ENCODE results near the gene APPBP2. TPM values are rescaled to one million over a fixed set of nuclear protein-coding genes. Genes with fewer than 3 reads are reported as not detected.

Gene APPBP2
- total RNA-seq, 2 donors from 2014 or later = 21.5 to 33.1 TPM

DNA sequence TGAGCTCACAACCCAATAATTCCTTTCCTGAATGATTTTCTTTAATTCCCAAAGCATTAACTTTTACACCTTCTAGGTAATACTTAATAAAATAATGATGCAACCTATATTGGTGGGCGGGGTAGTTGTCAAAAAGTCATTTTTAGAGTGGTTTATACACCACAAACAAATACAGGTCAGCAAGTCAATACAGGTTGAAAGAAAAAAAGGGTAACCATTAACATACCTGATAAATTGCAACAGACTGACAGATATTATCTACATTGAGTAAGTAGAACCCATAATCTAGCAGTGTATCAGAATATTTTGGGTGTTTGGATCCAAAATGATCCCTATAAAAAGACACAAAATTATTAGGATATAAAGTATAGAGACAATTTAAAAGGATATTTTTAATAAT is 64.5 kb downstream of the APPBP2 start:
- no peak for ATAC-seq (ENCODE audit: insufficient number of reproducible peaks, low FRiP score, low read depth)
- H3K27me3 ChIP-seq (replicated peaks; ENCODE audit: insufficient read depth) = no peaks in the 10 kb centered on the region
- H3K4me3 ChIP-seq = no peak overlapping the region
- no peak overlapping the region for H3K27ac ChIP-seq
- no peaks in the 10 kb centered on the region for H3K9me3 ChIP-seq
- TF ChIP-seq, protein P1, sequence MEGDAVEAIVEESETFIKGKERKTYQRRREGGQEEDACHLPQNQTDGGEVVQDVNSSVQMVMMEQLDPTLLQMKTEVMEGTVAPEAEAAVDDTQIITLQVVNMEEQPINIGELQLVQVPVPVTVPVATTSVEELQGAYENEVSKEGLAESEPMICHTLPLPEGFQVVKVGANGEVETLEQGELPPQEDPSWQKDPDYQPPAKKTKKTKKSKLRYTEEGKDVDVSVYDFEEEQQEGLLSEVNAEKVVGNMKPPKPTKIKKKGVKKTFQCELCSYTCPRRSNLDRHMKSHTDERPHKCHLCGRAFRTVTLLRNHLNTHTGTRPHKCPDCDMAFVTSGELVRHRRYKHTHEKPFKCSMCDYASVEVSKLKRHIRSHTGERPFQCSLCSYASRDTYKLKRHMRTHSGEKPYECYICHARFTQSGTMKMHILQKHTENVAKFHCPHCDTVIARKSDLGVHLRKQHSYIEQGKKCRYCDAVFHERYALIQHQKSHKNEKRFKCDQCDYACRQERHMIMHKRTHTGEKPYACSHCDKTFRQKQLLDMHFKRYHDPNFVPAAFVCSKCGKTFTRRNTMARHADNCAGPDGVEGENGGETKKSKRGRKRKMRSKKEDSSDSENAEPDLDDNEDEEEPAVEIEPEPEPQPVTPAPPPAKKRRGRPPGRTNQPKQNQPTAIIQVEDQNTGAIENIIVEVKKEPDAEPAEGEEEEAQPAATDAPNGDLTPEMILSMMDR (IDR thresholded peaks at IDR 0.05) = no peak
- peaks cover 30% of the 10 kb centered on the region for H3K36me3 ChIP-seq
- no peak for DNase-seq (ENCODE audit: low spot score)
- peaks cover 11 to 16% of the 10 kb centered on the region in 2 donors for H3K4me1 ChIP-seq (ENCODE audit: control insufficient read depth in 1 of 2, low read depth in 2 of 2)

GRCh38 chr17:60457148-60457547 is 68.9 kb downstream of the APPBP2 start:
- Histone ChIP-seq H3K36me3 (peaks cover 33% of the 10 kb centered on the region), H3K4me3 (no peak overlapping the region), H3K4me1 (ENCODE audit: control insufficient read depth in 1 of 2, low read depth in 2 of 2) (no peaks in the 10 kb centered on the region), H3K27me3 (replicated peaks; ENCODE audit: insufficient read depth) (no peaks in the 10 kb centered on the region), H3K9me3 (no peaks in the 10 kb centered on the region), H3K27ac (no peak overlapping the region)
- no peak for DNase-seq (ENCODE audit: low spot score)
- TF ChIP-seq, protein P1 (IDR thresholded peaks at IDR 0.05) = no peak
- ATAC-seq (ENCODE audit: insufficient number of reproducible peaks, low FRiP score, low read depth) = no peak

DNA sequence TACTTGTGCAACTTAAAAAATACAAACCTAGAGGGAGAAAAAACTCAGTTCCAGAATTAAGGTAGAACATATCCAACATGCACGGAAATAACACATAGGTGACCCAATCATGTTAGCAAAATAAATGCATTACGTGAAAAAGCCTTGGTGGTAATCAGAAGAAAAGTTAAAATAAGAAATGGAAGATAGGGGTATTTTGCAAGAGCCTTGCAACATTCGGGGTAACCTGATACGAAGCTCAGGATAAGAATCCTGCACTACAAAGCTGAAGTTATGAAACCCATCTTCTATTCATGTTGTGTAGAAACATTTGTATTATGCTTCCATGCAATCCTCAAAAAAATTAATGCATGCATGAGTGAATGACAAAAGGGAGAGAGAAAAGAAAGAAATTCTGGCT is 70.7 kb downstream of the APPBP2 start:
- H3K27ac ChIP-seq = no peak overlapping the region
- TF ChIP-seq, protein P1 (IDR thresholded peaks at IDR 0.05) = no peak
- ATAC-seq (ENCODE audit: insufficient number of reproducible peaks, low FRiP score, low read depth) (no peak), DNase-seq (ENCODE audit: low spot score) (no peak)
- peaks cover 31% of the 10 kb centered on the region for H3K36me3 ChIP-seq
- H3K9me3 ChIP-seq = no peaks in the 10 kb centered on the region
- H3K4me1 ChIP-seq (ENCODE audit: control insufficient read depth in 1 of 2, low read depth in 2 of 2) = no peaks in the 10 kb centered on the region
- no peaks in the 10 kb centered on the region for H3K27me3 ChIP-seq (replicated peaks; ENCODE audit: insufficient read depth)
- no peak overlapping the region for H3K4me3 ChIP-seq

DNA sequence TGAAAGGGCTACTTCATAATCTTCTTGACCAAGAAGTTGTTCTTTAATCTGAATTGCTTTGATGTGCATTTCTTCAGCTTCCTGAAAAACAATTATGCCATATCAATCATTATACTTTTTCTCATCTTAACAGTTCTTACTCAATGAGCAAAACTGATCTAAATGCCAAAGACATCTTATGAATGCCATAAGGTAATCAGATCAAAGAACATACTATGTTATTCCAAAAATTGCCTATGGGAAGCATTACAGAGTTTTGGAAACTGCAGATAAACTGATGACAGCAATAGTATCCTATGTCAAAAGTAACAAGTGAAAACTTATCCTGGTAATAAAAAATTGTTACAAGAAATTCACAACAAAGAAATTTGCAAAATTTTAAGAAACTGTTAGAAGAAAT is 74.1 kb downstream of the APPBP2 start:
- H3K9me3 ChIP-seq = no peaks in the 10 kb centered on the region
- TF ChIP-seq, protein P1 (IDR thresholded peaks at IDR 0.05) = no peak
- no peak overlapping the region for H3K4me3 ChIP-seq
- DNase-seq (ENCODE audit: low spot score) (no peak), ATAC-seq (ENCODE audit: insufficient number of reproducible peaks, low FRiP score, low read depth) (no peak)
- peaks cover 27% of the 10 kb centered on the region for H3K36me3 ChIP-seq
- no peak overlapping the region for H3K27ac ChIP-seq
- H3K27me3 ChIP-seq (replicated peaks; ENCODE audit: insufficient read depth) = no peaks in the 10 kb centered on the region
- H3K4me1 ChIP-seq (ENCODE audit: control insufficient read depth in 1 of 2, low read depth in 2 of 2) = no peaks in the 10 kb centered on the region

DNA sequence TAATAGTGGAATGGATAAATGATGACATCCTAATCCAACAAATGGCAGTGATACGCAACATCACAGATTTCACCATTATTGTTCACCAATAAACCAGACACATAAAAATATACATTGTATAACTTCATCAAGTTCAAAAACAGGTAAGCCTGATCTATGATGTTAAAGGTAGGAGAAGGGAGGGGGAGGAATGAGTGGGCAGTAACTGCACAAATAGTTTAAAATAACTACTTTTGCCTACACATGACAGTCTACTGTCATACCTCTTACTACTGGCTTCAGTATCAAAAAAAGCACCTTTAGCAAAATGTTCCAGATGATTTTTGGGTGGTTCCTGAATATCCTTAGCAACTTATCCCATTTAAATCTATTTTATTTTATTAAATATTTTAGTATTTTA is 75.0 kb downstream of the APPBP2 start:
- no peaks in the 10 kb centered on the region for H3K9me3 ChIP-seq
- TF ChIP-seq, protein P1 (IDR thresholded peaks at IDR 0.05) = no peak
- no peaks in the 10 kb centered on the region for H3K27me3 ChIP-seq (replicated peaks; ENCODE audit: insufficient read depth)
- H3K27ac ChIP-seq = no peak overlapping the region
- no peaks in the 10 kb centered on the region for H3K4me1 ChIP-seq (ENCODE audit: control insufficient read depth in 1 of 2, low read depth in 2 of 2)
- H3K36me3 ChIP-seq = peaks cover 27% of the 10 kb centered on the region
- H3K4me3 ChIP-seq = no peak overlapping the region
- no peak for DNase-seq (ENCODE audit: low spot score)
- ATAC-seq (ENCODE audit: insufficient number of reproducible peaks, low FRiP score, low read depth) = no peak

Data from thoracic aorta (tissue), 2 donors.